Natural killer cell (primary cell): ENCODE results near the gene LAMC2. TPM values are rescaled to one million over a fixed set of nuclear protein-coding genes. Genes with fewer than 3 reads are reported as not detected.

Experiments used
- ATAC-seq, 3 donors: fragments of 150-1000 bp in 2 of 3; fragments of 200-7000 bp in 1 of 3; cut with Tn5 transposase; 1 replicate in 1 of 3; 2 replicates in 2 of 3; pipeline ENCODE4 v1.10.0; 2021; ENCODE audit warnings: mild to moderate bottlenecking in 2 of 3, moderate library complexity in 2 of 3
- DNase-seq, 2 donors: peaks; one replicate each; pipeline versions ENCODE4 v3.0.0 to v3.0.0-alpha.2; 2013 to 2021; ENCODE audit warnings: mixed read lengths in 1 of 2
- H3K27ac ChIP-seq: one replicate; pipeline ENCODE4 v1.5.1; 2013; ENCODE audit warnings: mild to moderate bottlenecking, low read length
- H3K27me3 ChIP-seq: one replicate; pipeline ENCODE4 v1.6.1; 2013; ENCODE audit warnings: low read length; ENCODE audit not compliant: control insufficient read depth, insufficient read depth
- H3K36me3 ChIP-seq: one replicate; pipeline ENCODE4 v1.6.1; 2013; ENCODE audit warnings: low read length; ENCODE audit not compliant: control insufficient read depth, insufficient read depth
- H3K4me1 ChIP-seq: one replicate; pipeline ENCODE4 v1.6.1; 2013; ENCODE audit warnings: low read length; ENCODE audit not compliant: control insufficient read depth, insufficient read depth
- H3K4me3 ChIP-seq: one replicate; pipeline ENCODE4 v1.5.1; 2013; ENCODE audit warnings: low read length
- H3K9me3 ChIP-seq: one replicate; pipeline ENCODE4 v1.6.1; 2013; ENCODE audit warnings: low read length; ENCODE audit not compliant: control insufficient read depth, insufficient read depth
- H3K27ac Mint-ChIP-seq, 2 donors: one replicate each; pipeline ENCODE4 v1.8.0; 2022; ENCODE audit warnings: mild to moderate bottlenecking in 2 of 2, mixed read lengths in 2 of 2, moderate library complexity in 1 of 2
- H3K27me3 Mint-ChIP-seq, 2 donors: one replicate each; pipeline ENCODE4 v1.8.0; 2022; ENCODE audit warnings: low read depth in 2 of 2, mixed read lengths in 2 of 2
- H3K36me3 Mint-ChIP-seq: one replicate; pipeline ENCODE4 v1.8.0; 2022; ENCODE audit warnings: mixed read lengths
- H3K4me1 Mint-ChIP-seq, 2 donors: one replicate each; pipeline ENCODE4 v1.8.0; 2022; ENCODE audit warnings: mixed read lengths in 2 of 2
- H3K4me3 Mint-ChIP-seq: one replicate; pipeline ENCODE4 v1.8.0; 2022; ENCODE audit warnings: mild to moderate bottlenecking, moderate library complexity, mixed read lengths
- H3K9me3 Mint-ChIP-seq, 2 donors: one replicate each; pipeline ENCODE4 v1.8.0; 2022; ENCODE audit warnings: mixed read lengths in 2 of 2
- WGBS: methylation state at CpG from one replicate; pipeline ENCODE4 v1.1.7; 2013; ENCODE audit warnings: missing lambda C conversion rate; ENCODE audit not compliant: insufficient coverage; 5-methylcytosine and 5-hydroxymethylcytosine counted together
- intact Hi-C: fragments of 100-400 bp; cut with micrococcal nuclease; formaldehyde crosslinking; loops from one replicate; pipeline ENCODE4 v1.14.2; 2022
- total RNA-seq, 4 donors: library from RNA; stranded (reverse); fragments of 120-200 nt in 1 of 4; gene quantifications; one replicate each; pipeline versions ENCODE4 v1.2.3 to v1.2.4, GENCODE V29; 2013 to 2022
- TF ChIP-seq, protein P1 (sequence below): fragments of 200-600 bp; IDR thresholded peaks from one replicate; pipeline ENCODE4 v1.8.0; 2022; ENCODE audit warnings: antibody characterized with exemption

Gene LAMC2
- total RNA-seq, 3 donors from 2014 or later (not counting 1 experiment from before 2014, with no cell fraction given): not detected

DNA sequence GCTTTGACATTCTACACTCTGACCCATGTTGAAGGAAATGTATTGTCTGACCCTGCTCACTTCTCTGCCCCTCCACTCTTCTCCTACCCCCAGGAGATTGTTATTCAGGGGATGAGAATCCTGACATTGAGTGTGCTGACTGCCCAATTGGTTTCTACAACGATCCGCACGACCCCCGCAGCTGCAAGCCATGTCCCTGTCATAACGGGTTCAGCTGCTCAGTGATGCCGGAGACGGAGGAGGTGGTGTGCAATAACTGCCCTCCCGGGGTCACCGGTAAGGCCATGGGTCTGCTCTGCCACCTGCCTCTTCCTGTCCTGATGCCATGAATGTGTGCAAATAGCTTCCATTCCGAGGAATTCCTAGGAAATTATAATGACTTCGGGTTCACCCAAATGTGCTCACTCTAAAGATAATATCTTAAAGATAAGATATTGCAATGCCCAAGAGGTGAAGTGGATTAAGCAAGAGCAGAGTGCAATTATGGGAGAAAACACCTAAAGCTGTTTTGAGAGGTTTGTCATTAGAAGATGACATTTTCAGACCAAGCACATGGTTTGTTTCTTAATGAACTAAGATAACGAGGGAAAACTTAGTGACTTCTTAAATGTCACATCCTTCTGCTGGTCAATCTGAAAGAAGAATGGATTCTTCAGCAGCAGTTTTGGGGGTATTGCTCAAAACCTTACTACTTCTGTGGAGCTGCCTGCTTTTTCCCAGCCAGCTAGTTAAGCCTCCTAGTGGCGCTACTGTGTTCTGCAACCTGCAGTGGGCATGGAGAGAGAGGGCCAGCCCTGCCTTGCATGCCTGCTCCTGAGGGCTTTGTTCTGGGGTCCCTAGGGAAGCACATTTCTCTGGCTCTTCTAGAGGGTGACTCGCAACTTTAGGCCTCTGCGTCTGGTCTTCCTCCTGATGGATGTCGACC lies 41.6 kb downstream of the LAMC2 start:
- Mint-ChIP-seq H3K36me3 (no peaks in the 10 kb centered on the region), H3K9me3 (no peaks in the 10 kb centered on the region), H3K27ac (no peak overlapping the region), H3K27me3 (peaks cover 6 to 7% of the 10 kb centered on the region in 2 donors), H3K4me3 (no peak overlapping the region), H3K4me1 (no peaks in the 10 kb centered on the region)
- Histone ChIP-seq H3K4me1 (no peaks in the 10 kb centered on the region), H3K27me3 (no peaks in the 10 kb centered on the region), H3K9me3 (no peaks in the 10 kb centered on the region), H3K36me3 (no peaks in the 10 kb centered on the region), H3K4me3 (no peak overlapping the region), H3K27ac (no peak overlapping the region)
- 85% methylated on average over 16 of the region's 16 CpGs for WGBS
- no peak for ATAC-seq
- intact Hi-C loops: no loop called here
- DNase-seq: peak in 1 of 2 donors; percentile 49
- TF ChIP-seq, protein P1, sequence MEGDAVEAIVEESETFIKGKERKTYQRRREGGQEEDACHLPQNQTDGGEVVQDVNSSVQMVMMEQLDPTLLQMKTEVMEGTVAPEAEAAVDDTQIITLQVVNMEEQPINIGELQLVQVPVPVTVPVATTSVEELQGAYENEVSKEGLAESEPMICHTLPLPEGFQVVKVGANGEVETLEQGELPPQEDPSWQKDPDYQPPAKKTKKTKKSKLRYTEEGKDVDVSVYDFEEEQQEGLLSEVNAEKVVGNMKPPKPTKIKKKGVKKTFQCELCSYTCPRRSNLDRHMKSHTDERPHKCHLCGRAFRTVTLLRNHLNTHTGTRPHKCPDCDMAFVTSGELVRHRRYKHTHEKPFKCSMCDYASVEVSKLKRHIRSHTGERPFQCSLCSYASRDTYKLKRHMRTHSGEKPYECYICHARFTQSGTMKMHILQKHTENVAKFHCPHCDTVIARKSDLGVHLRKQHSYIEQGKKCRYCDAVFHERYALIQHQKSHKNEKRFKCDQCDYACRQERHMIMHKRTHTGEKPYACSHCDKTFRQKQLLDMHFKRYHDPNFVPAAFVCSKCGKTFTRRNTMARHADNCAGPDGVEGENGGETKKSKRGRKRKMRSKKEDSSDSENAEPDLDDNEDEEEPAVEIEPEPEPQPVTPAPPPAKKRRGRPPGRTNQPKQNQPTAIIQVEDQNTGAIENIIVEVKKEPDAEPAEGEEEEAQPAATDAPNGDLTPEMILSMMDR: no peak

DNA sequence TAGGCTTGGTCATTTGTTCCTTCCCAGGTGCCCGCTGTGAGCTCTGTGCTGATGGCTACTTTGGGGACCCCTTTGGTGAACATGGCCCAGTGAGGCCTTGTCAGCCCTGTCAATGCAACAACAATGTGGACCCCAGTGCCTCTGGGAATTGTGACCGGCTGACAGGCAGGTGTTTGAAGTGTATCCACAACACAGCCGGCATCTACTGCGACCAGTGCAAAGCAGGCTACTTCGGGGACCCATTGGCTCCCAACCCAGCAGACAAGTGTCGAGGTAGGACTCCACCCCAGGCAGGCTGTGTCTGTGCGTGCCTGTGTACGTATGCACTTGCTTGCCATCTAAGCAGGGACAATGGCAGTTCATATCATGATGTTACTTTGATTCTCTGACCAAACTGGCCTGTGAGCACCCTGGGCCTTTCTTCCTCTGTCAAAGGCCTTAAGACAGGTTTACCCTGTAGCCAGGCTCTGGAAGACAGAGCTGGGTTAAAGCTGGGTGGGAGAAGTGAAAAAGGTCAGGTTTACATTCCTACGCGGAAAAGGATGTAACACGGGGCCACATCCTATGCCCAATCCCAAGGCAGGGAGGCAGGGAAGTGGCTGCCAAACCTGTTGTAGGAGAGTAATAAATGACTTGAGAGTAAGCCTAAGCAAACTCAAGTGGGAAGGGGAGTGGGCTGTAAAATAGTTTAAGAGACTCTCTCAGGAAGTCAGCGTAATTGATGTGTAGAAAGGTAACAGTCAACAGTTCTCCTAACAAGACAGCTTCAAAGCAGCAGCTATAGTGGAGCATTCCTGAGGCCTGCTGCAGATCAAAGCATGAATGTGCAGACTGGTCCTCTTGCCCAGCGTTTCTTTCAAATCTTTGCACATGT lies 42.5 kb downstream of the LAMC2 start:
- 90% methylated on average over 13 of the region's 13 CpGs for WGBS
- Histone ChIP-seq H3K27me3 (no peaks in the 10 kb centered on the region), H3K9me3 (no peaks in the 10 kb centered on the region), H3K4me1 (no peaks in the 10 kb centered on the region), H3K27ac (no peak overlapping the region), H3K36me3 (no peaks in the 10 kb centered on the region), H3K4me3 (no peak overlapping the region)
- peaks cover 6 to 7% of the 10 kb centered on the region in 2 donors for H3K27me3 Mint-ChIP-seq
- no peaks in the 10 kb centered on the region for H3K36me3 Mint-ChIP-seq
- H3K27ac Mint-ChIP-seq: no peak overlapping the region
- DNase-seq (no peak), ATAC-seq (no peak)
- H3K9me3 Mint-ChIP-seq: no peaks in the 10 kb centered on the region
- TF ChIP-seq, protein P1: no peak
- intact Hi-C loops: no loop called here
- H3K4me3 Mint-ChIP-seq: no peak overlapping the region
- H3K4me1 Mint-ChIP-seq: no peaks in the 10 kb centered on the region

DNA sequence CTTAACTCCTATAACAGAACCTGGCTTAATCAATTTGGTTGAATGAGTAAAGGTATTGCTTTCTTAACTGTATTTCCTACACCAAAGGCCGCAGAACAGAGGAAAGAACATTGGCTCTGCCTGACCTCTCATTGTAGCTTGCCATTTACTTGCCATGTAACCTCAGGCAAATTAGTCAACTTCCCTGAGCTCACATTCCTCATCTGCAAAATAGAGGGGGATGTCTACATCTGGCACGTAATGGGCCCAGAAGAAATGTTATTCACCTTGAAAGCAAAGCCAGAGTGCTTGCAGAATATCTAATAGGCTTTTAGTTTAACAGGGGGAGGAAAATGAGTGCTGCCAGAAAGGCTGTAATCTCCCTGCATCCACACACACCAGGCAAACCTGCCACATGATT lies 44.3 kb downstream of the LAMC2 start:
- no peaks in the 10 kb centered on the region for H3K36me3 Mint-ChIP-seq
- peaks cover 6 to 13% of the 10 kb centered on the region in 2 donors for H3K27me3 Mint-ChIP-seq
- intact Hi-C loops: no loop called here
- no peak for ATAC-seq
- TF ChIP-seq, protein P1: no peak
- no peak overlapping the region for H3K4me3 Mint-ChIP-seq
- WGBS: 94% methylated on average over 2 of the region's 2 CpGs
- Histone ChIP-seq H3K4me3 (no peak overlapping the region), H3K9me3 (no peaks in the 10 kb centered on the region), H3K27me3 (no peaks in the 10 kb centered on the region), H3K27ac (no peak overlapping the region), H3K4me1 (no peaks in the 10 kb centered on the region), H3K36me3 (no peaks in the 10 kb centered on the region)
- H3K27ac Mint-ChIP-seq: no peak overlapping the region
- no peaks in the 10 kb centered on the region for H3K9me3 Mint-ChIP-seq
- no peak for DNase-seq
- no peaks in the 10 kb centered on the region for H3K4me1 Mint-ChIP-seq
